GM12875 (cell line): ENCODE measurements around the gene CYB5RL.

Source experiments
- H3K4me3 ChIP-seq: one replicate; pipeline ENCODE4 v1.5.1; 2011; ENCODE audit warnings: low read depth, low read length, control low read depth
- TF ChIP-seq, protein P1 (sequence below): IDR thresholded peaks from 2 replicates; pipeline ENCODE4 v1.5.1; 2011; ENCODE audit warnings: low read depth, mild to moderate bottlenecking, control low read depth, inconsistent platforms, low read length, moderate library complexity, borderline replicate concordance; ENCODE audit not compliant: insufficient read depth

The CYB5RL gene, protein sequence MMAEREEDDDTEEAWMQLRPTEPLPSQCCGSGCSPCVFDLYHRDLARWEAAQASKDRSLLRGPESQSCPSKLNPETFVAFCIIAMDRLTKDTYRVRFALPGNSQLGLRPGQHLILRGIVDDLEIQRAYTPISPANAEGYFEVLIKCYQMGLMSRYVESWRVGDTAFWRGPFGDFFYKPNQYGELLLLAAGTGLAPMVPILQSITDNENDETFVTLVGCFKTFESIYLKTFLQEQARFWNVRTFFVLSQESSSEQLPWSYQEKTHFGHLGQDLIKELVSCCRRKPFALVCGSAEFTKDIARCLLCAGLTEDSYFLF

DNA sequence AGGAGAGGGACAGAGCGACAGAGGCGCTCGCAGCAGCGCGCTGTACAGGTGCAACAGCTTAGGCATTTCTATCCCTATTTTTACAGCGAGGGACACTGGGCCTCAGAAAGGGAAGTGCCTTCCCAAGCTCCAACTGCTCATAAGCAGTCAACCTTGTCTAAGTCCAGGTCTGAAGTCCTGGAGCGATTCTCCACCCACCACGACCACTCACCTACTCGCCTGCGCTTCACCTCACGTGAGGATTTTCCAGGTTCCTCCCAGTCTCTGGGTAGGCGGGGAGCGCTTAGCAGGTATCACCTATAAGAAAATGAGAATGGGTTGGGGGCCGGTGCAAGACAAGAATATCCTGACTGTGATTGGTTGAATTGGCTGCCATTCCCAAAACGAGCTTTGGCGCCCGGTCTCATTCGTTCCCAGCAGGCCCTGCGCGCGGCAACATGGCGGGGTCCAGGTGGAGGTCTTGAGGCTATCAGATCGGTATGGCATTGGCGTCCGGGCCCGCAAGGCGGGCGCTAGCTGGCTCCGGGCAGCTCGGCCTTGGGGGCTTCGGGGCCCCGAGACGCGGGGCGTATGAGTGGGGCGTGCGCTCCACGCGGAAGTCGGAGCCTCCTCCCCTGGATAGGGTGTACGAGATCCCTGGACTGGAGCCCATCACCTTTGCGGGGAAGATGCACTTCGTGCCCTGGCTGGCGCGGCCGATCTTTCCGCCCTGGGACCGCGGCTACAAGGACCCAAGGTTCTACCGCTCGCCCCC lies at the start of gene CYB5RL, which contains the start of gene MRPL37:
Gene CYB5RL, minus strand, starts transcription at position 266 of the 754 bp plus-strand sequence. CDS start 4,414 bp downstream, outside the sequence.
Gene MRPL37, plus strand, starts transcription at position 403 of the 754 bp plus-strand sequence. Its CDS starts 77 bp downstream, at position 480.
- TF ChIP-seq, protein P1, sequence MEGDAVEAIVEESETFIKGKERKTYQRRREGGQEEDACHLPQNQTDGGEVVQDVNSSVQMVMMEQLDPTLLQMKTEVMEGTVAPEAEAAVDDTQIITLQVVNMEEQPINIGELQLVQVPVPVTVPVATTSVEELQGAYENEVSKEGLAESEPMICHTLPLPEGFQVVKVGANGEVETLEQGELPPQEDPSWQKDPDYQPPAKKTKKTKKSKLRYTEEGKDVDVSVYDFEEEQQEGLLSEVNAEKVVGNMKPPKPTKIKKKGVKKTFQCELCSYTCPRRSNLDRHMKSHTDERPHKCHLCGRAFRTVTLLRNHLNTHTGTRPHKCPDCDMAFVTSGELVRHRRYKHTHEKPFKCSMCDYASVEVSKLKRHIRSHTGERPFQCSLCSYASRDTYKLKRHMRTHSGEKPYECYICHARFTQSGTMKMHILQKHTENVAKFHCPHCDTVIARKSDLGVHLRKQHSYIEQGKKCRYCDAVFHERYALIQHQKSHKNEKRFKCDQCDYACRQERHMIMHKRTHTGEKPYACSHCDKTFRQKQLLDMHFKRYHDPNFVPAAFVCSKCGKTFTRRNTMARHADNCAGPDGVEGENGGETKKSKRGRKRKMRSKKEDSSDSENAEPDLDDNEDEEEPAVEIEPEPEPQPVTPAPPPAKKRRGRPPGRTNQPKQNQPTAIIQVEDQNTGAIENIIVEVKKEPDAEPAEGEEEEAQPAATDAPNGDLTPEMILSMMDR: no peak
- peak within 1 kb of the TSS; percentile 89 for H3K4me3 ChIP-seq

DNA sequence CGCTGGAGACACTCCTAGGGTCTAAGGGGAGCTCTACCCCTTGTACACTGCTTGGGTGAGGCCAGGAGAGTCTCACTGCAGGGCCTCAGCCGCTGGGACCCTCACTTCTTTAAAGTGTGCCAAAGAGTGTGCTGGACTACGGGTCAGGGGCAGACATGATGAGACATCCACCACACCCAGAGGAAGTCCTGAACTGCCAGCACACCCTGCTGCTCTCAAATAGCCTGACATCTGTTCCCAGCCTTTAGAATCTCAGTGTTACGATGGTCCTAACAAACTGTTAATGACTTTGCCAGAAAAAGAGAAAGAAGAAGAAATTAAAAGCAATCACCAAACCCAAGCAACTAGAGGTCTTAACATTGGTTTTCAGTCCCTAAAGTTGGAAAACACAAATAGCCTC lies 49.1 kb upstream of the CYB5RL start:
- TF ChIP-seq, protein P1: no peak
- H3K4me3 ChIP-seq: no peak overlapping the region

DNA sequence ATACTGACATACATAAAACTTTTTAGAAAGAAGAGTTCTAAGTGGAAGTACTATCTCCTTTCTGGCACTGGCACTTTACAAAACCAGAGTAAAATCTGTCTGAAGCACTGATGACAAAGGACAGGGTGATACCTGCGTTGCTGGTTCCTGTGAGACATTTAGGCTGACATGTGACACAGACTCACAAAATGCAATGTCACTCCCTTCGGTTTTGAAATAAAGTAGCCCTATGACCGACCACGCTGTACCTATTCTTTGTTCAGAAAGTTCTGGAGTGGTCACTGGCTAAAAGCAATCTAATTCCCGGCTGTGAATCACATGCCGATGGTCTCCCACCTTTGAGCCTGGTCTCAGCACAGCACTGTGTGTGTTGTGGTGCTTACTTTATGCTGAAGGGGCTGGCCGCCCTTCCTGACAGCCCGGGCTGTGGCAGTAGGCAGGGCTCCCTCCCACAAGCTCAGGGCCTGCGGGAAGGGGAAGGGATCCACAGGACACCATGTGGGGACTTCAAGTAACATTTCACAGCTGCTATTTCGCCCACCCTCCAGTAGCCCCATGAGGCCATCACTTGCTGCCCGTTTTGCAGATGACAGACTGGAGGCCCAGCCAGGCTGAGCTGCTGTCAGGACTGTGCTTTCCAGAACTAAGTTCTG lies 48.2 kb upstream of the CYB5RL start:
- no peak overlapping the region for H3K4me3 ChIP-seq
- TF ChIP-seq, protein P1: no peak

DNA sequence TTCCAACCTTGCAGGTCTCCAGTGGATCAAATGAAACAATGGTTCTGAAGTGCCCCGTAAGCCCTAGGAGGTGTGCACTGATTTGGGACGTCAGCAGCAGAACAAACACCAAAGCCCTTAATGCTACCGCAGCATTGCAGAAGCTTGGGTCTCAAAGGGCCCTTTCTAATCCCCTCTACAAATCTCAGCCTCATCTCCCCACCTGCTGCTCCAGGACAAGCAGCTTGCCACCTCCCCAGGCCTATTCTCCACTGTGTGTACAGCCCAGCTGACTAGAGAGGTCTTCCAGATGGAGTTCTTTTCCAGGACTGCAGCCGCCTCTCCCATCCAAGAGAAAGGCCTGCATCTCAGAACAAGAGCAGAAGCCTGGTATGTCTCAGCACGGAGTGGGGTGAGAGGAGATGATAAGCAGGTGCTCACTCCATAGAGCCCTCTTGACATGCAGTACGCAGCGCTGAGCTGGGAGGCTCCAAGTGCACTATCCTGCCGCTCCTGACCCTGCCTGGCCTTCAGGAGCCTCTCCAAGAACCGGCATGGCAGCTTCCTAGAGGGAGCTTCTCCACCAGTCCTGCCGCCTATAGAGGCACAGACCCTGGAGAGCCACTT lies 46.4 kb upstream of the CYB5RL start:
- H3K4me3 ChIP-seq: no peak overlapping the region
- TF ChIP-seq, protein P1: no peak

DNA sequence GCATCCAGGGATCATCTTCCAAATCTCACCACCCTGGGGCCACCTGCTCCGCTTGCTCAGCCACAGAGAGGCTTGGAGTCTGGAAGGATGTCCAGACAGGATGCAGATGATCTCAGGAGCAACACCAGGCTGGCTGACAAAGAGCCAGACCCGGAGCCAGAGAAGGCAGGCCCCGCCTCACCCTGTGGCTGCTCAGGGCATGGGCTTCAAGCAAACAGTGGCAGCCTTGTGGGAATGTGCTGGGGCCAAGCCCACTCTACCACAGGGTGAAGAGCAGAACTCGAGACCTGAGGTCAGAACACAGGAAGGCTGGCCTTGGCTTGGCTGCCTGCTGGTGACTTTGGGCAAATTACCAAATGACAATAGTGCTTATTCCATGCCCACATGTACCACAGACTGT lies 45.7 kb upstream of the CYB5RL start:
- TF ChIP-seq, protein P1: no peak
- no peak overlapping the region for H3K4me3 ChIP-seq

DNA sequence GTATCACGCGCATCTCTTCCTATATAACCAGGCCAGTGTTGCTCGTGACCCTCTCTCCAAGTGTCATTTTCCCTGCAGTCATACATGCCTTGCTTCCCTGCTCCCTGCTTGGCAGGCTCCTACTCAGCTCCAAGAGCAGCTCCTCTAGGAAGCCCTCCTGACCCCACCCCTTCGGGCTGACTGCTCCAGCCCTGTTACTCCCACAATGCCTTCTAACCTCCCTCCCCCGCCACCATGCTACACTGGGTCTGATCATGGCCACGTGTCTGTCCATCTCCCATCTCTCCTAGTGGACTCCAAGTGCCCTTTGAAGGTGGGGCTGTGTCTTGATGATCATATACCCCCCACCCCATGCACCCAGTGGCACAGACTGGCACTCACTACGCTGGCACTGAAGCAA lies 44.8 kb upstream of the CYB5RL start:
- H3K4me3 ChIP-seq: no peak overlapping the region
- TF ChIP-seq, protein P1: no peak
